ENCODE results near the gene ARHGAP30.

ARHGAP30 gene

GRCh38 chr1:161080441-161081405 lies 11.0 kb upstream of the ARHGAP30 start:
- H3K4me3 ChIP-seq: no peak overlapping the region
- H3K4me1 ChIP-seq: peaks cover 0 to 66% (median 22%) of the 10 kb centered on the region in 10 experiments; a peak in 13 of 20 replicates
- no peak overlapping the region; a peak in 1 of 22 replicates for H3K9ac ChIP-seq
- no peaks in the 10 kb centered on the region for H3K9me3 ChIP-seq (replicated peaks in 1 of 11)
- H3K27me3 ChIP-seq: no peaks in the 10 kb centered on the region
- H3K36me3 ChIP-seq: no peaks in the 10 kb centered on the region
- peak overlapping the region in 2 of 11 experiments; percentile 4 to 17; a peak in 2 of 22 replicates for H3K27ac ChIP-seq
- H3K4me2 ChIP-seq: peak overlapping the region in 5 of 11 experiments; percentile 6 to 80 (median 56); a peak in 8 of 22 replicates
- TF ChIP-seq Cebpa-rat (IDR thresholded peaks at IDR 0.05): no peak
- H4K20me1 ChIP-seq: no peaks in the 10 kb centered on the region

DNA sequence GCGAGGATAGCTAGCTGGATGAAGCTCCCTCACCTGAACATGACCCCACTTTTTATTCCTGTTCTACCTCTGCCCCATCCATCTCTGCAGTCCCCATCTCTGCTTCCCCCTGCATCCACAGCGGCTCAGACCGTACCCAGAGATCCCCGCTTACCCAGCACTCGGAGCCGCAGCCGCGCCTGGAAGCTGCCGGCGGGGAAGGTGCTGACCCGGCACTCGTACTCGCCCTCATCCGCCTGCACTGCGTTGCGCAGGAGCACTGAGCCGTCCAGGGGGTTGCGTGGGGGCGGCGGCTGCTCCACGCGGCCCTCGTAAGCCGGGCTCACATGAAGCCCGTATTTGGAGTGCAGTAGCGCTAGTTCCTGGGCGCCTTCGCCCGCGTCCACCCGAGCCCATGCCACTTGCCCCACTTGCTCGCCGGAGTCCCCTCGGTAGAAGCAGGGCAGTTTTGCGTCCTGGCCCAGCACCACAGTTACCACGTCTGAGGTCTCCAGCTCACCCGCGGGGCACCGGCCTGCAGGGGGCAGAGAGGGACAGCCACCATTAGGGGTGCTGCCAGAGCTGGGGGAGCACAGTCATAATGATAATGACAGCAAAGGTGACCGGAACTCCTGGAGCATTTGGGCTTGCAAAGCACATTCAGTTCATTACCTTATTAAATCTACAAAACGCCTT lies 9.9 kb upstream of the ARHGAP30 start:
- Histone ChIP-seq H3K9ac (no peak overlapping the region), H3K4me1 (peaks cover 0 to 58% (median 17%) of the 10 kb centered on the region in 10 experiments; a peak in 13 of 20 replicates), H3K27me3 (no peaks in the 10 kb centered on the region), H3K4me3 (no peak overlapping the region), H3K36me3 (no peaks in the 10 kb centered on the region), H4K20me1 (no peaks in the 10 kb centered on the region), H3K27ac (no peak overlapping the region), H3K4me2 (peak overlapping the region in 3 of 11 experiments; percentile 4 to 66 (median 56); a peak in 4 of 22 replicates), H3K9me3 (replicated peaks in 1 of 11) (no peaks in the 10 kb centered on the region)
- TF ChIP-seq Cebpa-rat (IDR thresholded peaks at IDR 0.05): no peak

DNA sequence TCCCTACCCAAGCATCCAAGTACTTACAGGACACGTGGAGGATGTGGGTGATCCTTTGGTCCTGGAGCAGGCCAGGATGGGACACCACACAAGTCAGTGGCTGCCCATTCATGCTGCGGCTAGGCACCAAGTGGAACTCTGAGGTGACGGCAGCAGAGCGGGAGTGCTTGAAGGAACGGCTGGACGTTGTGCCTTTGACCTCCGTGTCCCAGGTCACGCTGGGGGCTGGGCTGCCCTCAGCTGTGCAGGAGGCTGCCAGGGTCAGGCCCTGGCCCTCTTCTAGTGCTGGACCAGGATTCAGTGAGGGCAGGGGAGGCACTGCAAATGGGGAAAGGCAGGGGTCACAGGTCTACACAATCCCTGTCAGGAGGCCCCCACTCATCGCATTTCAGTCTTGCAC lies 7.7 kb upstream of the ARHGAP30 start:
- H3K9ac ChIP-seq: no peak overlapping the region
- H3K27me3 ChIP-seq: no peaks in the 10 kb centered on the region
- no peak for TF ChIP-seq Cebpa-rat (IDR thresholded peaks at IDR 0.05)
- H4K20me1 ChIP-seq: no peaks in the 10 kb centered on the region
- H3K36me3 ChIP-seq: no peaks in the 10 kb centered on the region
- no peaks in the 10 kb centered on the region for H3K9me3 ChIP-seq (replicated peaks in 1 of 11)
- peaks cover 0 to 58% (median 16%) of the 10 kb centered on the region in 10 experiments; a peak in 11 of 20 replicates for H3K4me1 ChIP-seq
- H3K27ac ChIP-seq: no peak overlapping the region
- no peak overlapping the region for H3K4me2 ChIP-seq
- H3K4me3 ChIP-seq: no peak overlapping the region

DNA sequence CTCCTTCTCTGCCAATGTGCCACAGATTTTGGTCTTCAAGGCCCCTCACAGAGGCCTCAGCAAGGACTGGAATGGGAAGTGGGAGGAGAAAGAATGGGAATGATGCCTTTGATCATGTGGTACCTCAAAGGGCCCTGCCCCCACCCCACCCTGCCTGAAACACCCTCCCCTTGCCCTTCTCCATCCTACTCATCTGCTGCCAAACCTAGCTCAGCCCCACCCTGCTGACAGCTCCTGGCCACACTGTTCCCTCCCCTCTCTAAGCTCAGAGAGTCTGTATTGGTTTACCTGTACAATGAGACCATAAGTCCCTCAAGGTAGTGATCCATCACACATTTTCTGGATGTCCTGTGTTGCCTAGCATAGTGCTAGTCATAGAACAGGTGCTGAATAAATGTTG lies 6.7 kb upstream of the ARHGAP30 start:
- TF ChIP-seq Cebpa-rat (IDR thresholded peaks at IDR 0.05): no peak
- Histone ChIP-seq H3K27ac (no peak overlapping the region), H3K36me3 (no peaks in the 10 kb centered on the region), H4K20me1 (no peaks in the 10 kb centered on the region), H3K4me3 (no peak overlapping the region), H3K4me1 (peaks cover 8 to 58% (median 23%) of the 10 kb centered on the region in 10 experiments), H3K4me2 (no peak overlapping the region), H3K27me3 (no peaks in the 10 kb centered on the region), H3K9me3 (replicated peaks in 1 of 11) (no peaks in the 10 kb centered on the region), H3K9ac (no peak overlapping the region)

GRCh38 chr1:161074676-161075368 lies 5.1 kb upstream of the ARHGAP30 start:
- Histone ChIP-seq H3K9ac (no peak overlapping the region), H4K20me1 (no peaks in the 10 kb centered on the region), H3K9me3 (replicated peaks in 1 of 11) (peaks cover 0 to 9% (median 6%) of the 10 kb centered on the region in 11 experiments; a peak in 5 of 22 replicates), H3K4me1 (peaks cover 24 to 58% (median 36%) of the 10 kb centered on the region in 10 experiments), H3K4me3 (no peak overlapping the region), H3K4me2 (peak overlapping the region in 4 of 11 experiments; percentile 16 to 61 (median 50); a peak in 4 of 22 replicates), H3K27ac (no peak overlapping the region; a peak in 1 of 22 replicates), H3K27me3 (no peaks in the 10 kb centered on the region), H3K36me3 (no peaks in the 10 kb centered on the region)
- no peak for TF ChIP-seq Cebpa-rat (IDR thresholded peaks at IDR 0.05)

DNA sequence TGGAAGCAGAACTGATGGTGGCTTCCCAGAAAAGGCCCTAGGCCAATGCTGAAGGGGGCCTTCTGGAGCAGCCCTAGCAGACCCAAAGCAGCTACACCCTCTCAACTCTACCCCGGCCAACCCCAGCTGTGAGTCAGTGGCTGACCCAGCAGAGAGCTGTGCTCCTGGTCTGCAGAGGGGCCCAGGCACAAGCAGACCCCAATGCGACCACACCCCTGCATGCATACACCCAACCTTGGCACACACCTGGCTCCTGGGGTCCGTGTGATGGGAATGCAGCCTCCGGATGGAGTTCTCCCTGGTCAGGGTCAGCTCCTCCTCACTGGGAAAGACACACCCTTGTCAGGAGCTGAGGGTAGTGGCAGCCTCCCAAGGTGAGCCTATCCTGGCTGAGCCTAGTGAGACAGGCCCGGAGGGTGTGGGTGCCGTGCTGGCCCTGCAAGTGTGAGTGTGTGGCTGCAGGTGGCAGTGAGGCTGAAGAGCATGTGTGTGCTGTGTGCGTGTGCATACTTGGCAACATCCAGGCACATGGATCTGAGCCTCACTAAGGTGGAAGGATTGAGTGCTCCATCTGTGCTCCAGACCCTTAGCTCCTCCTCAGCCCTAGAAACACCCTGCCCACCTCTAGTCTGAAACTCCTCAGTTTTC lies 3.9 kb upstream of the ARHGAP30 start:
- Histone ChIP-seq H3K9ac (0 out of 22 replicates have a peak overlapping the region, but pooled peaks of 1 of the 11 experiments have one; percentile 17), H3K36me3 (no peaks in the 10 kb centered on the region), H3K27me3 (no peaks in the 10 kb centered on the region), H4K20me1 (no peaks in the 10 kb centered on the region), H3K9me3 (replicated peaks in 1 of 11) (peaks cover 0 to 9% (median 6%) of the 10 kb centered on the region in 11 experiments; a peak in 5 of 22 replicates), H3K4me2 (peak overlapping the region in 7 of 11 experiments; percentile 3 to 61 (median 42); a peak in 8 of 22 replicates), H3K27ac (peak overlapping the region in 2 of 11 experiments; percentile 30 to 44; a peak in 4 of 22 replicates), H3K4me3 (no peak overlapping the region), H3K4me1 (peaks cover 27 to 51% (median 39%) of the 10 kb centered on the region in 10 experiments)
- no peak for TF ChIP-seq Cebpa-rat (IDR thresholded peaks at IDR 0.05)

DNA sequence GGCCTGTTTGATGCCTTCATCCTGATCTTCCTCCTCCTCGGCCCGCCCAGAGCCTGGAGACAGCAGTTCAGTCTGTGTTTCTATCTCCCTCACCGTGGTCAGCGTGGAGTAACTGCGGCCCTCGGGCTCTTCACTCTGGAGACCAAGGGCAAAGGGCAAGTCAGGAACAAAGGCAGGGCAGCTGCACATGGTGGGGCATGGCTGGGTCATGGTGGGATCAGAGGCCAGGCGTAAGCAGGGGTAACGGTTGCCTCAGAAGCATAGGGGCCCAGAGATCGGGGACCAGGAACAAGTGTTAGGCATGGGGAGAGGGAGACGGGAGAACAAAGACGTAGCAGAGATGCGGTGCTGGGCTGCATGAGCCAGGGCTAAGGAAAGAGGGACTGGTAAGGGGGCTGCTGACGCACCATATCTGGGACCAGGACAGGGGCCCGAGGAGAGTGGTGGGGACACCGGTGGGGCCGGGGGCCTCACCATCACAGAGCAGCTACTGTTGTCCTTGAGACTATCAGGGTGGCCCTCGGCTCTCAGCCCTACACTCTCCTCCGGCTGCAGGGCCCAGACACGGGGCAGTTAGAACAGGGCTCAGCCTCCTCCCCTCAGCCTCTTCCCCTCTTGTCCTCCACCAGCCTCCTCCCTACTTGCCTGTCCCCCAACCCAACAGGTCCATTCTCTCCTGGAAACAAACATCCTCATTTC lies 3.2 kb upstream of the ARHGAP30 start:
- H3K4me1 ChIP-seq: peaks cover 31 to 53% (median 43%) of the 10 kb centered on the region in 10 experiments
- H3K9ac ChIP-seq: 0 out of 22 replicates have a peak overlapping the region, but pooled peaks of 1 of the 11 experiments have one; percentile 17
- H3K4me2 ChIP-seq: peak overlapping the region in 7 of 11 experiments; percentile 3 to 61 (median 42); a peak in 8 of 22 replicates
- H3K4me3 ChIP-seq: no peak overlapping the region
- no peak for TF ChIP-seq Cebpa-rat (IDR thresholded peaks at IDR 0.05)
- no peaks in the 10 kb centered on the region for H3K27me3 ChIP-seq
- no peaks in the 10 kb centered on the region for H3K36me3 ChIP-seq
- H3K9me3 ChIP-seq (replicated peaks in 1 of 11): peaks cover 0 to 9% (median 6%) of the 10 kb centered on the region in 11 experiments; a peak in 5 of 22 replicates
- H3K27ac ChIP-seq: peak overlapping the region in 2 of 11 experiments; percentile 30 to 44; a peak in 5 of 22 replicates
- peaks cover 0 to 3% (median 0%) of the 10 kb centered on the region in 11 experiments; a peak in 4 of 22 replicates for H4K20me1 ChIP-seq
